HCT116 (cell line): Measurements from ENCODE around the gene HMGN3. TPM values are rescaled to one million over a fixed set of nuclear protein-coding genes. Genes with fewer than 3 reads are reported as not detected.

Experiments
- ATAC-seq: fragments of 200-7000 bp; cut with Tn5 transposase; 2 replicates; pipeline ENCODE4 v1.9.1; 2020; ENCODE audit warnings: mild to moderate bottlenecking, moderate library complexity
- BruUV-seq: library from RNA; stranded (reverse); fragments of 400-500 nt; replicated peaks from 2 replicates; lab custom pipeline; 2021; lab: Mats Ljungman, UMichigan
- CTCF ChIA-PET: fragments of 300-600 bp; sonication (Branson Sonifier 250); formaldehyde crosslinking; loops from one replicate; lab custom pipeline; 2021; ENCODE audit warnings: antibody characterized with exemption; lab: Charles Lee
- POLR2A ChIA-PET: fragments of 300-600, 350-600 bp; sonication (Branson Sonifier 250); formaldehyde crosslinking; loops from one replicate; lab custom pipeline; 2021; ENCODE audit warnings: antibody characterized with exemption; lab: Charles Lee
- RAD21 ChIA-PET, 2 experiments: fragments of 300-600 bp; sonication (Branson Sonifier 250); formaldehyde crosslinking; loops; one replicate each; lab custom pipeline; 2023; ENCODE audit warnings: low total read pairs in 2 of 2; ENCODE audit not compliant: uncharacterized antibody in 2 of 2, unreplicated experiment in 2 of 2, low non-redundant PET in 1 of 2; lab: Charles Lee
- DNase-seq: peaks from one replicate; pipeline ENCODE4 v3.0.0-alpha.2; 2010; ENCODE audit warnings: low read depth, low spot score
- H2AFZ ChIP-seq: fragments of 200-600 bp; shearing (Covaris generic), sonication (generic); 2 replicates; pipeline ENCODE4 v1.6.1; 2017; ENCODE audit warnings: low read depth, mixed run types, mixed read lengths, antibody characterized with exemption, low read length; ENCODE audit not compliant: poor library complexity, severe bottlenecking
- H3K27ac ChIP-seq: 2 replicates; pipeline ENCODE4 v1.5.1; 2012; ENCODE audit warnings: low read depth, low read length
- H3K27me3 ChIP-seq: fragments of 200-600 bp; sonication (generic); 2 replicates; pipeline ENCODE4 v1.6.1; 2016; ENCODE audit warnings: mixed run types, low read length, mixed read lengths; ENCODE audit not compliant: insufficient read depth
- H3K36me3 ChIP-seq, 2 experiments: fragments of 200-500 bp in 1 of 2; fragments of 200-600 bp in 1 of 2; sonication (Bioruptor generic) in 1 of 2; sonication (generic) in 1 of 2; 2 replicates each; pipeline versions ENCODE4 v1.5.1 to v1.6.1; 2014 to 2016; ENCODE audit warnings: low read length in 2 of 2, inconsistent platforms in 1 of 2, mixed read lengths in 1 of 2, mixed run types in 1 of 2; ENCODE audit not compliant: insufficient read depth in 2 of 2, control insufficient read depth in 1 of 2
- H3K4me1 ChIP-seq, 2 experiments: fragments of 200-600 bp in 1 of 2; sonication (generic) in 1 of 2; 2 replicates each; pipeline versions ENCODE4 v1.5.1 to v1.6.1; 2012 to 2017; ENCODE audit warnings: low read length in 2 of 2, inconsistent platforms in 1 of 2, mild to moderate bottlenecking in 1 of 2, mixed read lengths in 1 of 2, mixed run types in 1 of 2, moderate library complexity in 1 of 2; ENCODE audit not compliant: insufficient read depth in 2 of 2, control insufficient read depth in 1 of 2
- H3K4me2 ChIP-seq: fragments of 200-600 bp; sonication (generic); 2 replicates; pipeline ENCODE4 v1.6.1; 2017; ENCODE audit warnings: mixed run types, low read length, mixed read lengths
- H3K4me3 ChIP-seq, 2 experiments: fragments of 200-600 bp in 1 of 2; sonication (generic) in 1 of 2; replicated peaks in 1 of 2; 2 replicates each; pipeline ENCODE4 v1.5.1; 2011 to 2016; ENCODE audit warnings: low read length in 2 of 2, control low read depth in 1 of 2, low read depth in 1 of 2, mild to moderate bottlenecking in 1 of 2, mixed read lengths in 1 of 2, mixed run types in 1 of 2
- H3K79me2 ChIP-seq: fragments of 200-600 bp; sonication (generic); 2 replicates; pipeline ENCODE4 v1.6.1; 2017; ENCODE audit warnings: mild to moderate bottlenecking, mixed run types, low read length, moderate library complexity, mixed read lengths; ENCODE audit not compliant: insufficient read depth
- H3K9ac ChIP-seq: fragments of 200-600 bp; sonication (generic); 2 replicates; pipeline ENCODE4 v1.6.1; 2016; ENCODE audit warnings: low read length, mixed read lengths
- H3K9me2 ChIP-seq: fragments of 200-600 bp; sonication (generic), shearing (Covaris generic); 2 replicates; pipeline ENCODE4 v1.6.1; 2017; ENCODE audit warnings: mixed run types, mild to moderate bottlenecking, moderate library complexity; ENCODE audit not compliant: insufficient read depth
- H3K9me3 ChIP-seq, 2 experiments: fragments of 200-500 bp in 1 of 2; fragments of 200-600 bp in 1 of 2; sonication (Bioruptor generic) in 1 of 2; sonication (generic) in 1 of 2; 2 replicates each; pipeline ENCODE4 v1.6.1; 2014 to 2017; ENCODE audit warnings: low read length in 2 of 2, mixed read lengths in 2 of 2, inconsistent platforms in 1 of 2, low read depth in 1 of 2, mild to moderate bottlenecking in 1 of 2, mixed run types in 1 of 2, moderate library complexity in 1 of 2; ENCODE audit not compliant: control insufficient read depth in 1 of 2, insufficient read depth in 1 of 2
- H4K20me1 ChIP-seq: fragments of 200-600 bp; sonication (generic), shearing (Covaris generic); 2 replicates; pipeline ENCODE4 v1.6.1; 2017; ENCODE audit warnings: mixed run types, mild to moderate bottlenecking, moderate library complexity; ENCODE audit not compliant: insufficient read depth
- CBX3 ChIP-seq: IDR thresholded peaks from 2 replicates; pipeline ENCODE4 v1.6.1; 2012; ENCODE audit warnings: low read depth
- CEBPB ChIP-seq: IDR thresholded peaks from 2 replicates; pipeline ENCODE4 v1.6.1; 2012; ENCODE audit warnings: low read depth
- EZH2phosphoT487 ChIP-seq: fragments of 200-600 bp; IDR thresholded peaks from 2 replicates; pipeline ENCODE4 v1.6.1; 2018; ENCODE audit warnings: antibody characterized with exemption, borderline replicate concordance
- FOSL1 ChIP-seq: IDR thresholded peaks from 2 replicates; pipeline ENCODE4 v1.6.1; 2012; ENCODE audit warnings: low read depth
- POLR2A ChIP-seq: IDR thresholded peaks from 2 replicates; pipeline ENCODE4 v1.7.0; 2011; ENCODE audit warnings: borderline replicate concordance; ENCODE audit not compliant: insufficient read depth, insufficient read length; ENCODE audit errors: extremely low read depth
- POLR2AphosphoS5 ChIP-seq: IDR thresholded peaks from 2 replicates; pipeline ENCODE4 v1.6.1; 2011; ENCODE audit warnings: mild to moderate bottlenecking, low read depth, low read length, moderate library complexity
- SRF ChIP-seq: IDR thresholded peaks from 2 replicates; pipeline ENCODE4 v1.6.1; 2012; ENCODE audit warnings: low read depth
- YY1 ChIP-seq: IDR thresholded peaks from 2 replicates; pipeline ENCODE4 v1.6.1; 2011; ENCODE audit warnings: low read length, low read depth, moderate library complexity, mild to moderate bottlenecking; ENCODE audit not compliant: insufficient replicate concordance; ENCODE audit errors: extremely low read depth
- intact Hi-C: fragments of 100-400 bp; cut with micrococcal nuclease; formaldehyde crosslinking; loops from 2 replicates; pipeline ENCODE4 v1.10.0; 2022
- total RNA-seq: library from RNA; stranded (reverse); gene quantifications from one replicate; pipeline ENCODE4 v1.2.1, GENCODE V29; 2021; ENCODE audit not compliant: unreplicated experiment
- TF ChIP-seq, protein P1 (sequence below): IDR thresholded peaks from 2 replicates; pipeline ENCODE4 v1.6.1; 2012; ENCODE audit warnings: low read depth

HMGN3 gene
- total RNA-seq, 1 experiment from 2014 or later = 60.5 TPM

GRCh38 chr6:79159846-79160245, 74.6 kb downstream of the HMGN3 start:
- no peak for TF ChIP-seq POLR2A
- no peak for TF ChIP-seq EZH2phosphoT487
- TF ChIP-seq CEBPB = no peak
- TF ChIP-seq POLR2AphosphoS5 = no peak
- H3K36me3 ChIP-seq = no peaks in the 10 kb centered on the region
- POLR2A ChIA-PET = no interaction called here
- CTCF ChIA-PET = no interaction called here
- H3K27me3 ChIP-seq = no peaks in the 10 kb centered on the region
- no peak overlapping the region for H3K27ac ChIP-seq
- no peaks in the 10 kb centered on the region for H3K4me1 ChIP-seq
- RAD21 ChIA-PET = no interaction called here
- no peak for ATAC-seq
- BruUV-seq = no TSS peak
- no peak overlapping the region for H3K4me2 ChIP-seq
- H3K9me2 ChIP-seq = no peaks in the 10 kb centered on the region
- no peak for DNase-seq
- no peak overlapping the region for H3K9ac ChIP-seq
- H3K9me3 ChIP-seq = no peaks in the 10 kb centered on the region
- H2AFZ ChIP-seq = no peak overlapping the region
- H3K4me3 ChIP-seq = no peak overlapping the region
- H4K20me1 ChIP-seq = no peaks in the 10 kb centered on the region
- intact Hi-C loops = no loop called here
- H3K79me2 ChIP-seq = no peaks in the 10 kb centered on the region

DNA sequence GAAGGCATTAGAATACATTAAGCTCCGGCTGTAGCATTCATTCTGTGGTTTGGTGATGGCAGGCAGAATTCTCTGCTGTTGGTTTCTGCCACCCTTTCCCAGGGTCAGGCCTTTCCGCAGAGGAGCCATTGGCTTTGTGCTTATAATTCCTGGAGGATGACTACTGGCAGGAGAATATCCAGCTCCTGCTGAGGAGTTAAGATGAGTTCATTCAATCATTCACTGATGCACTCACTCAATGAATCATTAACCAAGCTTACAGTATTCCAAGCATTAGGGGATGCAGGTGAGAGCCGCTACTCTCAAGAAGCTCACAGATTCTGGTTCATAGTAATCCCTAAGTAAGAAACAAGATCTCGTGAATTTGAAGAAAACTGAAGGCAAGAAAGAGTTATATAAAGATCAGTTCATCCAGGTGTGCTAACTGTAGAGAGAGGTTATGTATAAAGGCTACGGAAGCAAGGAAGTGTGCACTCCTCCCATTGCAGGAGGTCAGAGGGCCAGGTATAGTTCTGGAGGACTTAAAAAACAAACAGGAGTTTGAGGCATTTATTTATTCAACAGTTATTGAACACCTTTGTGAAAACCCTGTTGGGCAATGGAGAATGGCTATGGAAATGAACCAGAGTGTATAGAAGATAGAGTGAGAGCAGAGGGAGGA, 75.5 kb downstream of the HMGN3 start:
- Histone ChIP-seq H3K9me3 (no peaks in the 10 kb centered on the region), H2AFZ (no peak overlapping the region), H3K79me2 (no peaks in the 10 kb centered on the region), H3K4me3 (no peak overlapping the region), H3K9me2 (no peaks in the 10 kb centered on the region), H3K27me3 (no peaks in the 10 kb centered on the region), H3K9ac (no peak overlapping the region), H3K36me3 (no peaks in the 10 kb centered on the region), H4K20me1 (no peaks in the 10 kb centered on the region), H3K4me1 (no peaks in the 10 kb centered on the region), H3K4me2 (no peak overlapping the region), H3K27ac (no peak overlapping the region)
- ChIA-PET RAD21 (no interaction called here), CTCF (no interaction called here), POLR2A (no interaction called here)
- no TSS peak for BruUV-seq
- DNase-seq = no peak
- intact Hi-C loops = no loop called here
- ATAC-seq = no peak
- TF ChIP-seq YY1 (no peak), SRF (no peak), POLR2AphosphoS5 (no peak), POLR2A (no peak), CBX3 (no peak), FOSL1 (no peak)
- TF ChIP-seq, protein P1, sequence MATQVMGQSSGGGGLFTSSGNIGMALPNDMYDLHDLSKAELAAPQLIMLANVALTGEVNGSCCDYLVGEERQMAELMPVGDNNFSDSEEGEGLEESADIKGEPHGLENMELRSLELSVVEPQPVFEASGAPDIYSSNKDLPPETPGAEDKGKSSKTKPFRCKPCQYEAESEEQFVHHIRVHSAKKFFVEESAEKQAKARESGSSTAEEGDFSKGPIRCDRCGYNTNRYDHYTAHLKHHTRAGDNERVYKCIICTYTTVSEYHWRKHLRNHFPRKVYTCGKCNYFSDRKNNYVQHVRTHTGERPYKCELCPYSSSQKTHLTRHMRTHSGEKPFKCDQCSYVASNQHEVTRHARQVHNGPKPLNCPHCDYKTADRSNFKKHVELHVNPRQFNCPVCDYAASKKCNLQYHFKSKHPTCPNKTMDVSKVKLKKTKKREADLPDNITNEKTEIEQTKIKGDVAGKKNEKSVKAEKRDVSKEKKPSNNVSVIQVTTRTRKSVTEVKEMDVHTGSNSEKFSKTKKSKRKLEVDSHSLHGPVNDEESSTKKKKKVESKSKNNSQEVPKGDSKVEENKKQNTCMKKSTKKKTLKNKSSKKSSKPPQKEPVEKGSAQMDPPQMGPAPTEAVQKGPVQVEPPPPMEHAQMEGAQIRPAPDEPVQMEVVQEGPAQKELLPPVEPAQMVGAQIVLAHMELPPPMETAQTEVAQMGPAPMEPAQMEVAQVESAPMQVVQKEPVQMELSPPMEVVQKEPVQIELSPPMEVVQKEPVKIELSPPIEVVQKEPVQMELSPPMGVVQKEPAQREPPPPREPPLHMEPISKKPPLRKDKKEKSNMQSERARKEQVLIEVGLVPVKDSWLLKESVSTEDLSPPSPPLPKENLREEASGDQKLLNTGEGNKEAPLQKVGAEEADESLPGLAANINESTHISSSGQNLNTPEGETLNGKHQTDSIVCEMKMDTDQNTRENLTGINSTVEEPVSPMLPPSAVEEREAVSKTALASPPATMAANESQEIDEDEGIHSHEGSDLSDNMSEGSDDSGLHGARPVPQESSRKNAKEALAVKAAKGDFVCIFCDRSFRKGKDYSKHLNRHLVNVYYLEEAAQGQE = no peak
